ENCODE data around the gene GRB10.
A peak's percentile ranks its signal among the peaks of the same experiment; 100 is the strongest.

Gene GRB10

GRCh38 chr7:50687575-50688225 lies 95.0 kb downstream of the GRB10 start:
- DNase-seq: no peak

- no peak for DNase-seq
Observed at GRCh38 chr7:50687096-50687495, 95.6 kb downstream of the GRB10 start.

GRCh38 chr7:50685135-50686065 lies 97.3 kb downstream of the GRB10 start:
- DNase-seq: no peak

- DNase-seq: no peak
Observed at GRCh38 chr7:50684713-50685075, 98.0 kb downstream of the GRB10 start.

GRCh38 chr7:50684011-50684712 lies 98.5 kb downstream of the GRB10 start:
- DNase-seq: no peak

- no peak for DNase-seq
Observed at GRCh38 chr7:50682573-50682972, 100.1 kb downstream of the GRB10 start.

GRCh38 chr7:50682079-50682478 lies 100.6 kb downstream of the GRB10 start:
- DNase-seq: no peak

- no peak for DNase-seq
Observed at GRCh38 chr7:50681432-50682045, 101.2 kb downstream of the GRB10 start.

GRCh38 chr7:50679218-50680007 lies 103.3 kb downstream of the GRB10 start:
- DNase-seq: peak; percentile 57

- DNase-seq: no peak
Observed at GRCh38 chr7:50678586-50678985, 104.1 kb downstream of the GRB10 start.

GRCh38 chr7:50677638-50677996 lies 105.1 kb downstream of the GRB10 start:
- DNase-seq: no peak

GRCh38 chr7:50676740-50677637 lies 105.7 kb downstream of the GRB10 start:
- no peak for DNase-seq

- no peak for DNase-seq
Observed at GRCh38 chr7:50676079-50676478, 106.6 kb downstream of the GRB10 start.

- no peak for DNase-seq
Observed at GRCh38 chr7:50674896-50675835, 107.5 kb downstream of the GRB10 start.

GRCh38 chr7:50674299-50674698 lies 108.4 kb downstream of the GRB10 start:
- DNase-seq: no peak

- DNase-seq: no peak
Observed at GRCh38 chr7:50673096-50673495, 109.6 kb downstream of the GRB10 start.

GRCh38 chr7:50672045-50672444 lies 110.7 kb downstream of the GRB10 start:
- no peak for DNase-seq

- DNase-seq: no peak
Observed at GRCh38 chr7:50671386-50671785, 111.3 kb downstream of the GRB10 start.

GRCh38 chr7:50669890-50670289 lies 112.8 kb downstream of the GRB10 start:
- DNase-seq: no peak

GRCh38 chr7:50667789-50668226 lies 114.9 kb downstream of the GRB10 start:
- no peak for DNase-seq

Data from NCI-H2171 treated with DMSO at 0.1 percent for 48 hours (cell line).